Trophoblast cell (in vitro differentiated cells and primary cell): ENCODE measurements around the gene CXXC5.
"Not testable (repeated sequence)": the region's sequence is repeated elsewhere in the genome, so short reads cannot be mapped to it uniquely, and the experiment has no call there.

ENCODE experiments used
- DNase-seq, 2 donors: peaks; one replicate each; pipeline ENCODE4 v3.0.0-alpha.2; 2016
- H2AFZ ChIP-seq: 2 replicates; pipeline ENCODE4 v1.6.1; 2013; ENCODE audit warnings: low read length, moderate library complexity, mild to moderate bottlenecking; ENCODE audit not compliant: insufficient read depth, poor library complexity
- H2AK5ac ChIP-seq: 2 replicates; pipeline ENCODE4 v1.6.1; 2013; ENCODE audit warnings: mild to moderate bottlenecking, low read length
- H2BK120ac ChIP-seq: 2 replicates; pipeline ENCODE4 v1.6.1; 2013; ENCODE audit warnings: low read length, mild to moderate bottlenecking, moderate library complexity; ENCODE audit not compliant: insufficient read depth, poor library complexity
- H2BK12ac ChIP-seq: 2 replicates; pipeline ENCODE4 v1.6.1; 2013; ENCODE audit warnings: mild to moderate bottlenecking, low read length, moderate library complexity
- H2BK5ac ChIP-seq: 2 replicates; pipeline ENCODE4 v1.6.1; 2013; ENCODE audit warnings: low read length, low read depth, moderate library complexity, mild to moderate bottlenecking; ENCODE audit not compliant: poor library complexity
- H3K14ac ChIP-seq: 2 replicates; pipeline ENCODE4 v1.6.1; 2013; ENCODE audit warnings: mild to moderate bottlenecking, low read length
- H3K18ac ChIP-seq: 2 replicates; pipeline ENCODE4 v1.6.1; 2013; ENCODE audit warnings: mild to moderate bottlenecking, low read length
- H3K23ac ChIP-seq: 2 replicates; pipeline ENCODE4 v1.6.1; 2013; ENCODE audit warnings: low read length
- H3K27ac ChIP-seq: 2 replicates; pipeline ENCODE4 v1.5.1; 2013; ENCODE audit warnings: low read depth, mild to moderate bottlenecking, inconsistent platforms, low read length, moderate library complexity
- H3K27me3 ChIP-seq: 2 replicates; pipeline ENCODE4 v1.6.1; 2013; ENCODE audit warnings: inconsistent platforms, mild to moderate bottlenecking, low read length, moderate library complexity; ENCODE audit not compliant: insufficient read depth
- H3K36me3 ChIP-seq, 2 experiments: 1 replicate in 1 of 2; 2 replicates in 1 of 2; pipeline ENCODE4 v1.6.1; 2013; ENCODE audit warnings: low read length in 2 of 2, mild to moderate bottlenecking in 2 of 2, moderate library complexity in 1 of 2; ENCODE audit not compliant: insufficient read depth in 2 of 2, control insufficient read depth in 1 of 2
- H3K4ac ChIP-seq: 2 replicates; pipeline ENCODE4 v1.6.1; 2013; ENCODE audit warnings: low read depth, mild to moderate bottlenecking, low read length, moderate library complexity
- H3K4me1 ChIP-seq, 2 experiments: 1 replicate in 1 of 2; 2 replicates in 1 of 2; pipeline ENCODE4 v1.6.1; 2013; ENCODE audit warnings: low read length in 2 of 2, mild to moderate bottlenecking in 2 of 2, moderate library complexity in 1 of 2; ENCODE audit not compliant: insufficient read depth in 2 of 2, control insufficient read depth in 1 of 2
- H3K4me2 ChIP-seq: 2 replicates; pipeline ENCODE4 v1.6.1; 2013; ENCODE audit warnings: inconsistent platforms, mild to moderate bottlenecking, low read length, moderate library complexity
- H3K4me3 ChIP-seq: 2 replicates; pipeline ENCODE4 v1.5.1; 2013; ENCODE audit warnings: mild to moderate bottlenecking, low read depth, low read length, inconsistent platforms
- H3K79me1 ChIP-seq: one replicate; pipeline ENCODE4 v1.6.1; 2013; ENCODE audit warnings: low read length
- H3K79me2 ChIP-seq: 2 replicates; pipeline ENCODE4 v1.6.1; 2013; ENCODE audit warnings: low read length, mild to moderate bottlenecking; ENCODE audit not compliant: control insufficient read depth, insufficient read depth, poor library complexity
- H3K9ac ChIP-seq: 2 replicates; pipeline ENCODE4 v1.6.1; 2013; ENCODE audit warnings: mild to moderate bottlenecking, low read length
- H3K9me3 ChIP-seq: 2 replicates; pipeline ENCODE4 v1.6.1; 2013; ENCODE audit warnings: low read depth, mild to moderate bottlenecking, control low read depth, inconsistent platforms, low read length; ENCODE audit not compliant: insufficient read depth
- H4K12ac ChIP-seq: 2 replicates; pipeline ENCODE4 v1.6.1; 2013; ENCODE audit warnings: low read depth, mild to moderate bottlenecking, low read length, moderate library complexity
- H4K8ac ChIP-seq: 2 replicates; pipeline ENCODE4 v1.6.1; 2013; ENCODE audit warnings: low read depth, mild to moderate bottlenecking, low read length, moderate library complexity
- H4K91ac ChIP-seq: one replicate; pipeline ENCODE4 v1.6.1; 2013; ENCODE audit warnings: low read depth, mild to moderate bottlenecking, low read length, moderate library complexity
- WGBS: extraction: QIAGEN DNeasy Blood & Tissue Kit; methylation state at CpG from one replicate; pipeline ENCODE4 v1.1.7; 2013; ENCODE audit warnings: missing lambda C conversion rate; ENCODE audit not compliant: insufficient read length, insufficient coverage; ENCODE audit errors: extremely low coverage; 5-methylcytosine and 5-hydroxymethylcytosine counted together

Gene CXXC5

DNA sequence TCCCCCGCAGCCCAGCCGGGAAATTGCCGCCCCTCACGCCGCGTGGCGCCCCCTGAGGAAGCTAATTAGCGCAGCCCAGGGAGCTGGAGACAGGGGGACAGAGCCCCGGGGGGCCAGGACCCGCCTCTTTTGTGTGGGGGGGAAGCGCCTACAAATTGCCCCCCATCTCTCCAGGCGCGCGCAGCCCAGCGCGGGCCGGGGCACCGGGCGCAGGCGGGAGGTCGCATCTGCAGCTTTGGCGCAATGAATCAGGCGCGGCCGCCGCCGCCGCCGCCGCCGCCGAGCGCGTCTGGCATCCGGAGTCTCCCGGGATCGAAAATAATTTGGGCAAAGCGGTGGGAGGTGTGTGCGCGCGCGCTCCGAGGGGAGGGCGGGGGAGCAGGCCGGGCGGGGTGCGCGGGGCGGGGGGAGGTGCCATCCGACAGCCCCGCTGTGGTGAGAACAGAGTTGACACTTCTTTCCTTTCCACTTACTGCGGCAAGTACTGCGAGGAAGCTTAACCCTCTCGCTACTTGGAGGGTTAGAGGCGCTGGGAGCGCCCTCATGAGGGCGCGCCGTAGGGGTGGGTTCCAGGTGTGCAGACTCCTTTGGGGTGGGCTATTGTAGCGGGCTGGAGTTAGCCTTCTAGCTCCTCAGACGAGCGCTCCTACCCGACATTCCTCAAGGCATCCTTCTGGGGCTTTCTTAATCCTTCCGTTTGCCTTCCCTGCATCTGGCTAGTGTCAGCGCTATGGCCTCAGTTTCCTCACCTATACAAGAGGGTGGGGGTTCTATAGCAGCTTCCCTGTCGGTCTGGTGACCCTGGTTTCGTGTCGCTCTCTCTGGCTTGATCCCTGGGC is 63.1 kb downstream of the CXXC5 start:
- Histone ChIP-seq H3K4me1 (peaks cover 29 to 43% of the 10 kb centered on the region in 2 experiments), H3K14ac (peak overlapping the region; percentile 79), H3K27ac (peak overlapping the region; percentile 93), H4K91ac (peak overlapping the region; percentile 97), H4K8ac (peak overlapping the region; percentile 74), H3K18ac (peak overlapping the region; percentile 61), H2BK5ac (peak overlapping the region; percentile 87), H4K12ac (peak overlapping the region; percentile 66), H3K9me3 (peaks cover 2% of the 10 kb centered on the region), H3K9ac (peak overlapping the region; percentile 47), H3K4me3 (peak overlapping the region; percentile 54), H2BK120ac (peak overlapping the region; percentile 91), H3K79me1 (peaks cover 49% of the 10 kb centered on the region), H2AK5ac (peak overlapping the region; percentile 7), H3K27me3 (peaks cover 3% of the 10 kb centered on the region), H2AFZ (peak overlapping the region; percentile 67), H2BK12ac (peak overlapping the region; percentile 48), H3K79me2 (peaks cover 10% of the 10 kb centered on the region), H3K36me3 (no peaks in the 10 kb centered on the region), H3K4me2 (peak overlapping the region; percentile 78), H3K23ac (no peak overlapping the region), H3K4ac (peak overlapping the region; percentile 31)
- DNase-seq, result peak in 1 of 2 donors; percentile 49
- no CpG with 5 or more reads among the region's 68 CpGs for WGBS

DNA sequence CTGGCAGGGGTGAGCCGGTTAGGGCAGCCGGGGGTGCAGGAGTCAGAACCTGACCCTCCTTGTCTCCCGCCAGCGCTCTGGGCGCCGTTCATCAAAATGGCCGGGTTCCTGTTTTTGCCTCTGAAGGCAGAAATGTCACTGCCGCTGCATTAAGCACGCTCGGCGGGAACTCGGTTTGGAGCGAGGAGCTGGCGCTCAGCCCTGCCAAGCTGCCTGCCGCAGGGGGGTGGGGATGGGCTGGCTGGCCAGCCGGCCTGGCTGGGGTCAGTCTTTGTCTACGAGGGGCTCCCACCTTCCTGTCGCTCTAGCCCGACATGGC is 63.7 kb downstream of the CXXC5 start:
- peaks cover 10% of the 10 kb centered on the region for H3K79me2 ChIP-seq
- no CpG with 5 or more reads among the region's 19 CpGs for WGBS
- no peak overlapping the region for H3K4me3 ChIP-seq
- peaks cover 49% of the 10 kb centered on the region for H3K79me1 ChIP-seq
- H4K8ac ChIP-seq, result peak overlapping the region; percentile 44
- H2BK120ac ChIP-seq, result peak overlapping the region; percentile 34
- H4K91ac ChIP-seq, result peak overlapping the region; percentile 72
- peak overlapping the region; percentile 78 for H3K4me2 ChIP-seq
- peak overlapping the region; percentile 11 for H4K12ac ChIP-seq
- H3K9ac ChIP-seq, result peak overlapping the region; percentile 11
- peak overlapping the region; percentile 9 for H3K18ac ChIP-seq
- H3K9me3 ChIP-seq, result peaks cover 2% of the 10 kb centered on the region
- no peaks in the 10 kb centered on the region for H3K36me3 ChIP-seq
- peak overlapping the region; percentile 13 for H3K4ac ChIP-seq
- H3K27me3 ChIP-seq, result peaks cover 3% of the 10 kb centered on the region
- no peak for DNase-seq
- H2BK12ac ChIP-seq, result peak overlapping the region; percentile 7
- H2AFZ ChIP-seq, result peak overlapping the region; percentile 41
- H3K23ac ChIP-seq, result no peak overlapping the region
- peak overlapping the region; percentile 7 for H2AK5ac ChIP-seq
- peak overlapping the region; percentile 50 for H3K27ac ChIP-seq
- peak overlapping the region; percentile 5 for H2BK5ac ChIP-seq
- H3K14ac ChIP-seq, result peak overlapping the region; percentile 20
- H3K4me1 ChIP-seq, result peaks cover 29 to 41% of the 10 kb centered on the region in 2 experiments

DNA sequence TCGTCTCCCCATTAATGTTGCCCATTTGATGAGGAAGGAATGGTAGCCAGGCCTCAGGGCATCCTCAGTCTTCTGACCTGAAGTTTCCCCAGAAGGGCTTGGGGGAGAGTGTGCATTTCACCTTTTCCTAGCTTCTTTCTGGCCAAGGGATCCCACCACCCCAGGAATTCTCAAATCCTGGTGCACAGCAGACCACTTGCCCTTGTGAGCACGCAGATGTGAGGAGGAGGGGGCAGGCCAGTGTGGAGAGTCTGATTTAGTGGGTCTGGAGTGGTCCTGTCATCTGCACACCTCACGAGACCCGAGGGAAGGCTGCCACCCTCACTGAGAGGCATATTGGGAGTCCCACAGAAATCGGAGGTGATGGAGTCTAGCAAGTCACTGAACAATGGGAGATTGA is 64.3 kb downstream of the CXXC5 start:
- Histone ChIP-seq H3K23ac (peak overlapping the region; percentile 38), H2BK120ac (peak overlapping the region; percentile 81), H2AK5ac (peak overlapping the region; percentile 91), H2BK12ac (peak overlapping the region; percentile 85), H3K9ac (peak overlapping the region; percentile 16), H3K36me3 (no peaks in the 10 kb centered on the region), H2AFZ (no peak overlapping the region), H3K9me3 (peaks cover 2% of the 10 kb centered on the region), H2BK5ac (peak overlapping the region; percentile 20), H3K4ac (peak overlapping the region; percentile 59), H3K79me2 (peaks cover 10% of the 10 kb centered on the region), H3K18ac (peak overlapping the region; percentile 68), H4K12ac (no peak overlapping the region), H3K27ac (no peak overlapping the region), H3K27me3 (peaks cover 3% of the 10 kb centered on the region), H3K4me1 (peaks cover 24 to 36% of the 10 kb centered on the region in 2 experiments), H3K14ac (peak overlapping the region; percentile 75), H3K79me1 (peaks cover 45% of the 10 kb centered on the region), H4K8ac (peak overlapping the region; percentile 56), H4K91ac (peak overlapping the region; percentile 79), H3K4me3 (no peak overlapping the region), H3K4me2 (no peak overlapping the region)
- no CpG with 5 or more reads among the region's 5 CpGs for WGBS
- DNase-seq, result no peak

DNA sequence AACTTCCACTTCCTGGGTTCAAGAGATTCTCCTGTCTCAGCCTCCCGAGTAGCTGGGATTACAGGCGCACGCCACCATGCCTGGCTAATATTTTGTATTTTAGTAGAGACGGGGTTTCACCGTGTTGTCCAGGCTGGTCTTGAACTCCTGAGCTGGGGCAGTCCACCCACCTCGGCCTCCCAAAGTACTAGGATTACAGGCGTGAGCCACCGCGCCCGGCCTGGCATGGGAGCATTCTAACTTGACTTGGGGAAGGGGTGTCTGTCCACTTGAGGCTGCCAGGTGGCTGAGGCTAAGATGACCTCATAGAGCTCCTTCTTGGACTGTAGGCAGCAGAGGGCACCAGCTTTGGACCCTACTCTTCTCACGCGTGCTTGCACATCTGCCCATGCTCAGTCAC is 65.7 kb downstream of the CXXC5 start:
- H2BK120ac ChIP-seq, H2BK12ac ChIP-seq, H3K4ac ChIP-seq, H4K12ac ChIP-seq, H3K4me3 ChIP-seq, H3K27ac ChIP-seq, H3K36me3 ChIP-seq, H3K79me2 ChIP-seq, H2AK5ac ChIP-seq, H3K27me3 ChIP-seq, H3K4me2 ChIP-seq, H3K14ac ChIP-seq, H2AFZ ChIP-seq, H4K8ac ChIP-seq, H3K18ac ChIP-seq, DNase-seq, H4K91ac ChIP-seq, H2BK5ac ChIP-seq, H3K9me3 ChIP-seq, H3K9ac ChIP-seq, H3K23ac ChIP-seq: not testable (repeated sequence)
- Histone ChIP-seq H3K4me1 (peaks cover 13 to 21% of the 10 kb centered on the region in 2 experiments), H3K79me1 (peaks cover 31% of the 10 kb centered on the region)
- WGBS, result no CpG with 5 or more reads among the region's 12 CpGs
